CD4-positive, alpha-beta T cell (primary cell): Measurements from ENCODE around the gene SPIRE2. TPM values are rescaled to one million over a fixed set of nuclear protein-coding genes. Genes with fewer than 3 reads are reported as not detected.
"Not testable (repeated sequence)": the region's sequence is repeated elsewhere in the genome, so short reads cannot be mapped to it uniquely, and the experiment has no call there.

ENCODE experiments used
- ATAC-seq: fragments of 200-7000 bp; cut with Tn5 transposase; one replicate; pipeline ENCODE4 v1.10.0; 2022; ENCODE audit warnings: mild to moderate bottlenecking; ENCODE audit not compliant: poor library complexity
- CTCF ChIA-PET: fragments of 350-600 bp; sonication (Branson Sonifier 250); formaldehyde crosslinking; loops from one replicate; lab custom pipeline; 2021; ENCODE audit warnings: antibody characterized with exemption, inconsistent platforms; lab: Charles Lee
- POLR2A ChIA-PET: fragments of 350-600 bp; sonication (Branson Sonifier 250); formaldehyde crosslinking; loops from one replicate; lab custom pipeline; 2021; ENCODE audit warnings: antibody characterized with exemption, inconsistent platforms; lab: Charles Lee
- DNase-seq, 14 experiments: peaks; one replicate each; pipeline ENCODE4 v3.0.0-alpha.2; 2013 to 2020; ENCODE audit warnings: mixed read lengths in 2 of 14
- H3K27ac ChIP-seq, 2 donors: one replicate each; pipeline versions ENCODE4 v1.5.1 to v1.7.0; 2013; ENCODE audit warnings: low read length in 2 of 2, low read depth in 1 of 2, mild to moderate bottlenecking in 1 of 2
- H3K27me3 ChIP-seq, 2 experiments: 1 replicate in 1 of 2; 2 replicates in 1 of 2; pipeline versions ENCODE4 v1.6.1 to v1.7.0; 2013; ENCODE audit warnings: low read length in 2 of 2, control low read depth in 1 of 2, mild to moderate bottlenecking in 1 of 2, moderate library complexity in 1 of 2; ENCODE audit not compliant: insufficient read depth in 2 of 2, control insufficient read depth in 1 of 2
- H3K36me3 ChIP-seq: one replicate; pipeline ENCODE4 v1.6.1; 2013; ENCODE audit warnings: low read length, control low read depth; ENCODE audit not compliant: insufficient read depth
- H3K4me1 ChIP-seq: one replicate; pipeline ENCODE4 v1.6.1; 2013; ENCODE audit warnings: low read length, control low read depth; ENCODE audit not compliant: insufficient read depth
- H3K4me3 ChIP-seq: one replicate; pipeline ENCODE4 v1.5.1; 2013; ENCODE audit warnings: mild to moderate bottlenecking, low read length, moderate library complexity
- H3K9me3 ChIP-seq, 2 experiments: 1 replicate in 1 of 2; 2 replicates in 1 of 2; pipeline versions ENCODE4 v1.6.1 to v1.7.0; 2013; ENCODE audit warnings: low read length in 2 of 2, mild to moderate bottlenecking in 2 of 2, control low read depth in 1 of 2, moderate library complexity in 1 of 2; ENCODE audit not compliant: control insufficient read depth in 1 of 2, insufficient read depth in 1 of 2
- H3K27ac Mint-ChIP-seq: one replicate; pipeline ENCODE4 v1.8.0; 2020; ENCODE audit warnings: mixed read lengths
- H3K27me3 Mint-ChIP-seq: one replicate; pipeline ENCODE4 v1.8.0; 2021; ENCODE audit warnings: mixed read lengths
- H3K36me3 Mint-ChIP-seq: one replicate; pipeline ENCODE4 v1.8.0; 2021; ENCODE audit warnings: low read depth, mixed read lengths
- H3K4me1 Mint-ChIP-seq: one replicate; pipeline ENCODE4 v1.8.0; 2021; ENCODE audit warnings: low read depth, mixed read lengths
- H3K4me3 Mint-ChIP-seq: one replicate; pipeline ENCODE4 v1.8.0; 2020; ENCODE audit warnings: mild to moderate bottlenecking, mixed read lengths
- H3K9me3 Mint-ChIP-seq: one replicate; pipeline ENCODE4 v1.8.0; 2020; ENCODE audit warnings: mixed read lengths
- CTCF ChIP-seq: fragments of 200-600 bp; IDR thresholded peaks from one replicate; pipeline ENCODE4 v1.8.0; 2022; ENCODE audit warnings: antibody characterized with exemption, mild to moderate bottlenecking
- intact Hi-C, 2 experiments: fragments of 100-400 bp; cut with DNase I in 1 of 2; cut with micrococcal nuclease in 1 of 2; formaldehyde crosslinking; loops; one replicate each; pipeline versions ENCODE4 v1.15.1 to v1.9.0; 2023 to 2025; cut with DNase I, micrococcal nuclease
- total RNA-seq, 174 experiments: library from RNA in 2 of 174; stranded (reverse) in 2 of 174; gene quantifications; one replicate each; pipeline ENCODE4 v1.2.3 and lab custom pipeline; 2021 to 2026

Gene SPIRE2
- total RNA-seq, 2 experiments from 2014 or later, result 1.1 TPM

DNA sequence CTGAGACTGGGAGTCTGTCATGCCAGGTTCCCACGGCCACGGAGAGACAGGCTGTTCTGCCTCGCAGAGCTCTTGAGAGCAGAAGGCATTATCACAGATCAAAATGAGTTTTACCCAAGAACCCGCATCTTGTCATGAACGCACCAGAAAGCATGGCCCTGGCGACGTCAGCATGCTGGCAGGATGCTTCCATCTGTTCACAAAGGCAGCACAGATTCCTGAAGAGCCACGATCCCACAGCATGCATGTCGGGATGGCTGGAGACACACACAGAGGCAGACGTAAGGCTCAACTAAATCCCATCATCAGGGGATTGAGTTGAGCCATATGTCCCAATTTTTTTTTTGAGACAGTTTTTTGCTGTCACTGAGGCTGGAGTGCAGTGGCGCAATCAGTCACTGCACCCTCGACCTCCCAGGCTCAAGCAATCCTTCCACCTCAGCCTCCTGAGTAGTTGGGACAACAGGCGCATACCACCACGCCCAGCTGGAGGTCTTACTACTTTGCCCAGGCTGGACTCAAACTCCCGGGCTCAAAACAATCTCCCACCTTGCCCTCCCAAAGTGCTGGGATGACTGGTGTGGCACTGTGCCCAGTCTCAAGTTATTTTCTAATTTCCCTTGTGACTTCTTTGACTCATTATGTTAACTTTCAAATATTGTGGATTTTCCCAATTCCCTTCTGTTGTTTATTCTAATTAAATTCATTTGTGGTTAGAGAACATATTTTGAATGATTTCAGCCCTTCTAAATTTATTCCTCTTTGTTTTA lies 23.0 kb upstream of the SPIRE2 start:
- DNase-seq, result no peak
- CTCF ChIA-PET, result interaction anchor here (0.8 kb wide), 1 partner anchor 12 kb away, joined by 3 read pairs; no protein-coding TSS in a partner anchor
- ATAC-seq, result no peak
- H3K9me3 Mint-ChIP-seq, result no peaks in the 10 kb centered on the region
- H3K36me3 ChIP-seq, result no peaks in the 10 kb centered on the region
- TF ChIP-seq CTCF, result no peak
- no peaks in the 10 kb centered on the region for H3K9me3 ChIP-seq
- no peaks in the 10 kb centered on the region for H3K36me3 Mint-ChIP-seq
- no peaks in the 10 kb centered on the region for H3K27me3 Mint-ChIP-seq
- H3K27ac Mint-ChIP-seq, result no peak overlapping the region
- H3K4me3 ChIP-seq, result no peak overlapping the region
- H3K4me1 Mint-ChIP-seq, result no peaks in the 10 kb centered on the region
- POLR2A ChIA-PET, result no interaction called here
- no peaks in the 10 kb centered on the region for H3K27me3 ChIP-seq
- no peak overlapping the region for H3K4me3 Mint-ChIP-seq
- intact Hi-C loops, result no loop called here
- no peaks in the 10 kb centered on the region for H3K4me1 ChIP-seq
- no peak overlapping the region for H3K27ac ChIP-seq

- DNase-seq, H3K36me3 Mint-ChIP-seq, H3K4me1 ChIP-seq, H3K4me3 Mint-ChIP-seq, H3K27me3 ChIP-seq, ATAC-seq, H3K27me3 Mint-ChIP-seq, H3K4me1 Mint-ChIP-seq, H3K9me3 Mint-ChIP-seq, H3K9me3 ChIP-seq, H3K4me3 ChIP-seq, H3K36me3 ChIP-seq, CTCF ChIA-PET, H3K27ac Mint-ChIP-seq, H3K27ac ChIP-seq, POLR2A ChIA-PET, intact Hi-C loops: not testable (repeated sequence)
Measured at GRCh38 chr16:89806589-89807193, 21.6 kb upstream of the SPIRE2 start.

DNA sequence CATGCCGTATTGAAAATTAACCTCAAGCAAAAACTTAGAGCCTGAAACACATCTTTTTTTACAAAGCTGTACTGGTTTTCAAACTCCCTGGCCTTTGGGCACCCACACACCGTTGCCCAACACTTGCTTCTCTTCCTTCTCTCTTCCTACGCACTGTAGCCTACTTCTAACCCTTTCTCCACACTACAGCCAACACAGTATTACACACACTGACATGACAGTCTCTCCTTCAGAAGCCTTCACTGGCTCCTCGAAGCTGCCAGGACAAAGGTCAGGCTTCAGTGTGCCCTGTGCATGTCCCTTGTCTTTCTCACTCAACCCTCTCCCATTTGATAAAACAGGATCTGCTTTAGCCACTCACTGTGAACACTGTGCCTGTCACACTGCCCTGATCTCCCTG lies 19.8 kb upstream of the SPIRE2 start:
- TF ChIP-seq CTCF, result no peak
- Histone ChIP-seq H3K4me1 (no peaks in the 10 kb centered on the region), H3K27ac (no peak overlapping the region), H3K36me3 (no peaks in the 10 kb centered on the region), H3K27me3 (no peaks in the 10 kb centered on the region), H3K4me3 (no peak overlapping the region), H3K9me3 (no peaks in the 10 kb centered on the region)
- Mint-ChIP-seq H3K9me3 (no peaks in the 10 kb centered on the region), H3K27me3 (no peaks in the 10 kb centered on the region), H3K27ac (no peak overlapping the region), H3K4me1 (peaks cover 9% of the 10 kb centered on the region), H3K36me3 (no peaks in the 10 kb centered on the region), H3K4me3 (no peak overlapping the region)
- DNase-seq, result no peak
- intact Hi-C loops, result no loop called here
- ATAC-seq, result no peak
- ChIA-PET POLR2A (no interaction called here), CTCF (no interaction called here)
